Caco-2 (cell line): ENCODE results near the gene CDYL2. TPM values are rescaled to one million over a fixed set of nuclear protein-coding genes. Genes with fewer than 3 reads are reported as not detected.

Experiments used
- BruUV-seq: library from RNA; stranded (reverse); fragments of 400-500 nt; replicated peaks from 2 replicates; lab custom pipeline; 2021; lab: Mats Ljungman, UMichigan
- CTCF ChIA-PET: fragments of 300-600 bp; sonication (Branson Sonifier 250); formaldehyde crosslinking; loops from one replicate; lab custom pipeline; 2022; ENCODE audit warnings: antibody characterized with exemption; lab: Charles Lee
- POLR2A ChIA-PET: fragments of 300-600 bp; sonication (Branson Sonifier 250); formaldehyde crosslinking; loops from one replicate; lab custom pipeline; 2022; ENCODE audit warnings: antibody characterized with exemption; lab: Charles Lee
- DNase-seq, 2 experiments: peaks; one replicate each; pipeline versions ENCODE4 v3.0.0 to v3.0.0-alpha.2; 2020 to 2022
- H3K27me3 ChIP-seq: replicated peaks from 2 replicates; pipeline ENCODE4 v1.6.0; 2011; ENCODE audit warnings: low read length; ENCODE audit not compliant: control insufficient read depth, insufficient read depth
- H3K36me3 ChIP-seq: 2 replicates; pipeline ENCODE4 v1.5.1; 2011; ENCODE audit warnings: low read length; ENCODE audit not compliant: control insufficient read depth, insufficient read depth
- H3K4me1 ChIP-seq: fragments of 250-450 bp; sonication (Bioruptor Pico); 2 replicates; pipeline ENCODE4 v1.5.1; 2020; ENCODE audit warnings: mild to moderate bottlenecking
- H3K4me3 ChIP-seq: 2 replicates; pipeline ENCODE4 v1.5.1; 2011; ENCODE audit warnings: low read depth, mild to moderate bottlenecking, control low read depth, low read length
- H3K9me3 ChIP-seq: fragments of 250-450 bp; sonication (Bioruptor Pico); 2 replicates; pipeline ENCODE4 v1.5.1; 2020; ENCODE audit warnings: mild to moderate bottlenecking, moderate library complexity
- H3K27ac Mint-ChIP-seq: one replicate; pipeline ENCODE4 v1.8.0; 2022; ENCODE audit warnings: mixed read lengths; ENCODE audit not compliant: unreplicated experiment
- H3K27me3 Mint-ChIP-seq: one replicate; pipeline ENCODE4 v1.8.0; 2022; ENCODE audit warnings: mixed read lengths; ENCODE audit not compliant: insufficient read depth, unreplicated experiment
- H3K36me3 Mint-ChIP-seq: one replicate; pipeline ENCODE4 v1.8.0; 2022; ENCODE audit warnings: mild to moderate bottlenecking, mixed read lengths; ENCODE audit not compliant: insufficient read depth, unreplicated experiment
- H3K4me1 Mint-ChIP-seq: one replicate; pipeline ENCODE4 v1.8.0; 2022; ENCODE audit warnings: low read depth, mixed read lengths; ENCODE audit not compliant: unreplicated experiment
- H3K4me3 Mint-ChIP-seq: one replicate; pipeline ENCODE4 v1.8.0; 2022; ENCODE audit warnings: mild to moderate bottlenecking, moderate library complexity, mixed read lengths; ENCODE audit not compliant: unreplicated experiment
- H3K9me3 Mint-ChIP-seq: one replicate; pipeline ENCODE4 v1.8.0; 2022; ENCODE audit warnings: mixed read lengths; ENCODE audit not compliant: unreplicated experiment
- CTCF ChIP-seq, 2 experiments: fragments of 200-600 bp in 1 of 2; IDR thresholded peaks; 1 replicate in 1 of 2; 2 replicates in 1 of 2; pipeline versions ENCODE4 v1.5.1 to v1.8.0; 2011 to 2022; ENCODE audit warnings: antibody characterized with exemption in 1 of 2, control low read depth in 1 of 2, inconsistent platforms in 1 of 2, low read depth in 1 of 2, low read length in 1 of 2, mild to moderate bottlenecking in 1 of 2, moderate library complexity in 1 of 2; ENCODE audit not compliant: insufficient read depth in 1 of 2, severe bottlenecking in 1 of 2, unreplicated experiment in 1 of 2
- intact Hi-C: fragments of 100-400 bp; cut with micrococcal nuclease; formaldehyde crosslinking; loops from one replicate; pipeline ENCODE4 v1.10.0; 2022; ENCODE audit not compliant: unreplicated experiment
- total RNA-seq: library from RNA; stranded (reverse); gene quantifications from 2 replicates; pipeline ENCODE4 v1.2.3, GENCODE V29; 2022

The CDYL2 gene
- total RNA-seq, 1 experiment from 2014 or later = 1.8 TPM

GRCh38 chr16:80552277-80552676 is 252.1 kb downstream of the CDYL2 start:
- no peaks in the 10 kb centered on the region; the same call in 1 of the 2 replicates for H3K27me3 ChIP-seq
- intact Hi-C loops = no loop called here
- Mint-ChIP-seq H3K27me3 (peaks cover 3% of the 10 kb centered on the region), H3K4me1 (no peaks in the 10 kb centered on the region), H3K9me3 (no peaks in the 10 kb centered on the region), H3K36me3 (no peaks in the 10 kb centered on the region), H3K27ac (no peak overlapping the region), H3K4me3 (no peak overlapping the region)
- no TSS peak for BruUV-seq
- no peaks in the 10 kb centered on the region for H3K4me1 ChIP-seq
- ChIA-PET CTCF (no interaction called here), POLR2A (no interaction called here)
- no peak for TF ChIP-seq CTCF (IDR thresholded peaks at IDR 0.05; ENCODE audit: insufficient read depth in 1 of 2, low read depth in 1 of 2, low read length in 1 of 2, severe bottlenecking in 1 of 2, unreplicated experiment in 1 of 2)
- H3K9me3 ChIP-seq = no peaks in the 10 kb centered on the region
- H3K36me3 ChIP-seq = no peaks in the 10 kb centered on the region
- no peak overlapping the region for H3K4me3 ChIP-seq
- DNase-seq = no peak

Other genes starting within 250 kb of the CDYL2 start
- gene CMC2, start 202.3 kb upstream of the CDYL2 start, total RNA-seq = 94.1 and 101 TPM in 2 replicates
- 100 and 105 TPM in 2 replicates for gene CENPN, start 202.6 kb upstream of the CDYL2 start, total RNA-seq
- 53.0 and 54.5 TPM in 2 replicates for gene ATMIN, start 231.2 kb upstream of the CDYL2 start, total RNA-seq